SU-DHL-6 (cell line): ENCODE results near the gene SOS1.

Experiments
- H2AFZ ChIP-seq: fragments of 200-600 bp; sonication (generic); 2 replicates; pipeline ENCODE4 v1.6.1; 2014; ENCODE audit warnings: low read depth, mild to moderate bottlenecking, moderate library complexity, mixed read lengths, antibody characterized with exemption, low read length; ENCODE audit not compliant: severe bottlenecking
- H3F3A ChIP-seq: fragments of 200-600 bp; shearing (Covaris generic); 2 replicates; pipeline ENCODE4 v1.6.0; 2016; ENCODE audit warnings: antibody characterized with exemption, mild to moderate bottlenecking; ENCODE audit not compliant: insufficient read depth
- H3K27ac ChIP-seq: fragments of 200-600 bp; sonication (generic); 2 replicates; pipeline ENCODE4 v1.5.1; 2016; ENCODE audit warnings: low read depth, mild to moderate bottlenecking, low read length, moderate library complexity, mixed read lengths
- H3K27me3 ChIP-seq: fragments of 200-600 bp; sonication (generic), shearing (Covaris generic); 2 replicates; pipeline ENCODE4 v1.6.0; 2014; ENCODE audit warnings: mild to moderate bottlenecking, low read length
- H3K36me3 ChIP-seq: fragments of 200-600 bp; sonication (generic); 2 replicates; pipeline ENCODE4 v1.6.1; 2014; ENCODE audit warnings: mild to moderate bottlenecking, low read length, mixed read lengths
- H3K4me2 ChIP-seq: fragments of 300-600, 200-600 bp; shearing (Covaris generic), sonication (generic); 2 replicates; pipeline ENCODE4 v1.6.0; 2014; ENCODE audit warnings: low read length, low read depth, mild to moderate bottlenecking; ENCODE audit not compliant: poor library complexity, severe bottlenecking
- H3K4me3 ChIP-seq: fragments of 200-600 bp; sonication (generic); 2 replicates; pipeline ENCODE4 v1.5.1; 2014; ENCODE audit warnings: antibody characterized with exemption, low read length, mild to moderate bottlenecking, mixed read lengths; ENCODE audit not compliant: insufficient read depth, poor library complexity, severe bottlenecking
- H3K79me2 ChIP-seq: fragments of 200-600 bp; sonication (generic); 2 replicates; pipeline ENCODE4 v1.6.1; 2014; ENCODE audit warnings: mild to moderate bottlenecking, low read length, moderate library complexity; ENCODE audit not compliant: insufficient read depth
- H3K9ac ChIP-seq: fragments of 200-600 bp; sonication (generic); 2 replicates; pipeline ENCODE4 v1.7.0; 2014; ENCODE audit warnings: mild to moderate bottlenecking, low read length
- H3K9me2 ChIP-seq: fragments of 200-600 bp; sonication (generic); replicated peaks from 2 replicates; pipeline ENCODE4 v1.6.1; 2014; ENCODE audit warnings: low read length; ENCODE audit not compliant: insufficient read depth
- H3K9me3 ChIP-seq: fragments of 200-600 bp; sonication (generic); 2 replicates; pipeline ENCODE4 v1.6.1; 2014; ENCODE audit warnings: low read length, mixed read lengths; ENCODE audit not compliant: insufficient read depth
- H4K20me1 ChIP-seq: fragments of 200-600 bp; sonication (generic); 2 replicates; pipeline ENCODE4 v1.6.1; 2014; ENCODE audit warnings: low read depth, mild to moderate bottlenecking, antibody characterized with exemption, low read length, moderate library complexity, mixed read lengths
- EZH2phosphoT487 ChIP-seq: fragments of 200-600 bp; sonication (generic), shearing (Covaris generic); conservative IDR thresholded peaks from 2 replicates; pipeline ENCODE4 v1.6.1; 2018; ENCODE audit warnings: mild to moderate bottlenecking, antibody characterized with exemption, low read length, moderate library complexity, mixed read lengths
- TF ChIP-seq, protein P1 (sequence below): fragments of 200-600 bp; sonication (generic); IDR thresholded peaks from one replicate; pipeline ENCODE4 v1.5.1; 2017; ENCODE audit warnings: antibody characterized with exemption, mild to moderate bottlenecking, low read length, moderate library complexity; ENCODE audit not compliant: insufficient read depth, poor library complexity, severe bottlenecking

The SOS1 gene

DNA sequence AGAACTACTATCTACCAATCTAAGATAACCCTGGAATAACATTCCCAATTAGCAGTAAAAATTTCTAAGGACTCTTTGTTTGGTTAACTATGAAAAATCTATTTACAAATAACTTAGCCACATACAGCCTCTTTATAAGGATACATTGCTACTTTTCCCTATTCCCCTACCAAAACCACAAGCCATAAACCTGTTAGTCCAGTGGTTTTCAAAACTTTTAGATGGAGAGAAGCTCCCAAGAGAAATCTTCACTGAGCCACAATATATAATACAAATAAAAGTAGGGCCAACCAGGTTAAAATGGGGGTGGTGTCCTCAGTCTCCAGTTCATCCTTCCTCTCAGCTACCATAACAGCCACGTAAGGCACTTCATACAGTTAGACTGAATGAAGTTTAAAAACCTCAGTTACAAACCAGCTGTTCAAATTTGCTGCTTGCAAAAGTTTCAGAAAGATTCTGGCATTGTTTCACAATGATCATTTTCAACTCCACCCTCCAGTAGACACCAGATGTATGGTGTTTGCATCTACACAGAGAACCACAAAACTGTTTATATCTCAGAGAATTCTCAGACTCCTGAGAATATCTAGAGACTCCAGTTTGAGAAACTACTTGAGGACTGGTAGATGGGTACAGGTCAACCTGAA, 26.0 kb downstream of the SOS1 start:
- peak overlapping the region; percentile 44; the same call in 1 of the 2 replicates for H3K27ac ChIP-seq

DNA sequence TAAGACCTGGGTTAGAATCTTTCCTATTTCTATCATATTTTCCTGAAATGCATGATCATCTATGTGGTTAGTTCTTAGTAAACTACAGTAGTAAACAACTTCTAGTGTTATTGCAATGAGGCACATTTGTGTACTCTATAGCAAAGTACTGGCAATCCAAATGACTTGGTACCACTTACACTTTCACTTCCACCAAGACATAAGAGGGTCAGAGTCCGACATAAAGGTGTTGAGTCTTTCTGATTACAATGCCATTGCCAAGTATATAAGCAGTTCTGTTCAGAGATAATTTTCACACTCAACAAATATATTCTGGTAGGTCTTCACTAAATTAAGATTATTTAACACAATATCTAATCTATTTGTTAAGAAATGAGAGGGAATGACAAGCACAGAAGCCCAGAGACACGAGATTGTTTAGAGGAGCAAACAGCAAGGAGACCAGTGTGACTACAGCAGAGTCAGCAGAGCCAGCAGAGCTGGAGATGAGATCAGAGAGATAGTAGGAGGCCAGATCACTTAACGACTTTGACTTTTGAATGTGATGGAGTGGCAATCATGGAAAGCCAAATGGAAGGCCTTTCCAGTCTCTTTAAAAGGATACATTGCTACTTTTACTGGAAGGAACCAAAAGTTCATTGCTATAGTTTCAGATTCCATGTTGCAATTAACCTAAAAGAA, 27.5 kb downstream of the SOS1 start:
- H3K9ac ChIP-seq = no peak overlapping the region
- no peaks in the 10 kb centered on the region for H3F3A ChIP-seq
- no peak for TF ChIP-seq EZH2phosphoT487
- TF ChIP-seq, protein P1, sequence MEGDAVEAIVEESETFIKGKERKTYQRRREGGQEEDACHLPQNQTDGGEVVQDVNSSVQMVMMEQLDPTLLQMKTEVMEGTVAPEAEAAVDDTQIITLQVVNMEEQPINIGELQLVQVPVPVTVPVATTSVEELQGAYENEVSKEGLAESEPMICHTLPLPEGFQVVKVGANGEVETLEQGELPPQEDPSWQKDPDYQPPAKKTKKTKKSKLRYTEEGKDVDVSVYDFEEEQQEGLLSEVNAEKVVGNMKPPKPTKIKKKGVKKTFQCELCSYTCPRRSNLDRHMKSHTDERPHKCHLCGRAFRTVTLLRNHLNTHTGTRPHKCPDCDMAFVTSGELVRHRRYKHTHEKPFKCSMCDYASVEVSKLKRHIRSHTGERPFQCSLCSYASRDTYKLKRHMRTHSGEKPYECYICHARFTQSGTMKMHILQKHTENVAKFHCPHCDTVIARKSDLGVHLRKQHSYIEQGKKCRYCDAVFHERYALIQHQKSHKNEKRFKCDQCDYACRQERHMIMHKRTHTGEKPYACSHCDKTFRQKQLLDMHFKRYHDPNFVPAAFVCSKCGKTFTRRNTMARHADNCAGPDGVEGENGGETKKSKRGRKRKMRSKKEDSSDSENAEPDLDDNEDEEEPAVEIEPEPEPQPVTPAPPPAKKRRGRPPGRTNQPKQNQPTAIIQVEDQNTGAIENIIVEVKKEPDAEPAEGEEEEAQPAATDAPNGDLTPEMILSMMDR = no peak
- no peaks in the 10 kb centered on the region for H3K27me3 ChIP-seq
- H3K4me3 ChIP-seq = no peak overlapping the region
- no peaks in the 10 kb centered on the region for H3K36me3 ChIP-seq
- no peaks in the 10 kb centered on the region for H3K9me2 ChIP-seq
- H3K27ac ChIP-seq = no peak overlapping the region
- H3K9me3 ChIP-seq = no peaks in the 10 kb centered on the region
- peaks cover 98% of the 10 kb centered on the region for H3K79me2 ChIP-seq
- H4K20me1 ChIP-seq = no peaks in the 10 kb centered on the region; the same call in 1 of the 2 replicates
- H2AFZ ChIP-seq = no peak overlapping the region
- H3K4me2 ChIP-seq = peak overlapping the region; percentile 29

More for the DNA sequence above, 26.0 kb downstream of the SOS1 start:
- Histone ChIP-seq H3K9ac (no peak overlapping the region), H3K4me2 (peak overlapping the region; percentile 11), H3K36me3 (no peaks in the 10 kb centered on the region), H4K20me1 (no peaks in the 10 kb centered on the region; the same call in 1 of the 2 replicates), H3F3A (no peaks in the 10 kb centered on the region), H3K4me3 (no peak overlapping the region), H3K9me3 (no peaks in the 10 kb centered on the region), H3K79me2 (peaks cover 98% of the 10 kb centered on the region), H2AFZ (no peak overlapping the region), H3K9me2 (no peaks in the 10 kb centered on the region), H3K27me3 (no peaks in the 10 kb centered on the region)
- no peak for TF ChIP-seq EZH2phosphoT487

DNA sequence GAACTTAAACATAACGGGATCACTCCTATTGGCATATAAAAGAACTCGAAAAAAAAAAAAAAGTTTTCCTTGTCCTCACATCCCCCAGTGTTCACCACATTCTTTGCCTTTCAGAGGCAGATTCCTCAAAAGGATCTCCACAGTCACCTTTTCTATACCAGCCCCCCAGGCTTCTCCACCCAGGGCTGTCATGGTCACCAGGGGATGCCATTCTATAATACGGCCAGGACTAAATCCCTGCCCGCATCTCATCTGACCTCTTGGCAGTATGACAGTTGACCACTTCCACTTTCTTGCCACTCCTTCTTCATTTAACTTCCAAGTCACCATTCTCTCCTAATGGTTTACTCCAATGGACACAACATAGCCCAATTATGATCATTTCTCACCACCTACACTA, 29.3 kb downstream of the SOS1 start:
- Histone ChIP-seq H3K9me3 (no peaks in the 10 kb centered on the region), H2AFZ (no peak overlapping the region), H3K27ac (no peak overlapping the region), H4K20me1 (no peaks in the 10 kb centered on the region; the same call in 1 of the 2 replicates), H3K4me3 (no peak overlapping the region), H3K27me3 (no peaks in the 10 kb centered on the region), H3K4me2 (no peak overlapping the region), H3K79me2 (peaks cover 98% of the 10 kb centered on the region), H3K9ac (no peak overlapping the region), H3F3A (no peaks in the 10 kb centered on the region), H3K36me3 (no peaks in the 10 kb centered on the region), H3K9me2 (no peaks in the 10 kb centered on the region)
- TF ChIP-seq EZH2phosphoT487 = no peak
- TF ChIP-seq, protein P1 = no peak

DNA sequence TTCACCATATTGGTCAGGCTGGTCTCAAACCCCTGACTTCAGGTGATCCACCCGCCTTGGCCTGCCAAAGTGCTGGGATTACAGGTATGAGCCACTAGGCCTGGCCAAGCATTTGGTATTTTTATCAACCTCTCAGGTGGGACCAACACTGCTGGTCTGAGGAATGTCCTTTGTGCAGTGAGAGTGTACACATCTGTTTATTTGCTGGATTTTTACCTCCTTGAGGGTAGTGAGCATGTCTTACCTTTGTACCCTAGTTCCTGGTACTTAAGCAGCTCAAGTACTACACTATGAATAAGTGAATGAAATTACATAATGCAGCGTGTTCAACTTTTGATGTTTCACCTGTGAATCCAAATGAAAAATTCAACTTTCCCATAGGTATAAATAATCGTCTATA, 29.8 kb downstream of the SOS1 start:
- TF ChIP-seq EZH2phosphoT487 = no peak
- TF ChIP-seq, protein P1 = no peak
- H3K36me3 ChIP-seq = no peaks in the 10 kb centered on the region
- peaks cover 98% of the 10 kb centered on the region for H3K79me2 ChIP-seq
- H3K4me2 ChIP-seq = no peak overlapping the region
- peaks cover under 1% of the 10 kb centered on the region; the same call in 1 of the 2 replicates for H4K20me1 ChIP-seq
- no peaks in the 10 kb centered on the region for H3K9me2 ChIP-seq
- H3K9ac ChIP-seq = no peak overlapping the region
- H3F3A ChIP-seq = no peaks in the 10 kb centered on the region
- no peaks in the 10 kb centered on the region for H3K9me3 ChIP-seq
- no peak overlapping the region for H2AFZ ChIP-seq
- H3K27me3 ChIP-seq = no peaks in the 10 kb centered on the region
- H3K4me3 ChIP-seq = no peak overlapping the region
- H3K27ac ChIP-seq = no peak overlapping the region
